Sigmoid colon (tissue), 4 donors: ENCODE results near the gene NHS.

Experiments used
- POLR2AphosphoS5 ChIP-seq, 4 donors: sonication (generic); formaldehyde crosslinking; IDR thresholded peaks; one replicate each; pipeline ENCODE4 v1.6.1; 2017; ENCODE audit warnings: antibody characterized with exemption in 4 of 4
- TF ChIP-seq, protein P1 (sequence below), 4 experiments: fragments of 450-650 bp in 3 of 4; fragments of 200-600 bp in 1 of 4; IDR thresholded peaks; one replicate each; pipeline ENCODE4 v1.5.1; 2016 to 2019; ENCODE audit warnings: antibody characterized with exemption in 4 of 4, mild to moderate bottlenecking in 3 of 4, moderate library complexity in 2 of 4

DNA sequence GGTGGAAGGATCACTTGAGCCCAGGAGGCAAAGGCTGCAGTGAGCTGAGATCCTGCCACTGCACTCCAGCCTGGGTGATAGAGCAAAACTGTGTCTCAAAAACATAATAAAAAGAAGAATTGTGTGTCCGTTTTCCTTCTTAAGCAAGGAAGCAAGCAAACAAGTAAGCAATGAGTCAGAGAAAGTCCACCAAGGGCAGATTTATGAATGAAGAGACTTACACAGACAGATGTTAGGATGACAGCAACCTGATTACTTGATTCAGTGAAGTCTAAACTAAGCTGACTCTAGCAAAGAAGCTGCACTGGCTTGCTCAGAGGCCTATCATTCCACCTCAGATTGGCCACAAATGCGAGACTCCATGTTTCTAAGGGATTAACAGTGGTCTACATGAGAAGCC is 328.2 kb downstream of the NHS start:
- TF ChIP-seq, protein P1, sequence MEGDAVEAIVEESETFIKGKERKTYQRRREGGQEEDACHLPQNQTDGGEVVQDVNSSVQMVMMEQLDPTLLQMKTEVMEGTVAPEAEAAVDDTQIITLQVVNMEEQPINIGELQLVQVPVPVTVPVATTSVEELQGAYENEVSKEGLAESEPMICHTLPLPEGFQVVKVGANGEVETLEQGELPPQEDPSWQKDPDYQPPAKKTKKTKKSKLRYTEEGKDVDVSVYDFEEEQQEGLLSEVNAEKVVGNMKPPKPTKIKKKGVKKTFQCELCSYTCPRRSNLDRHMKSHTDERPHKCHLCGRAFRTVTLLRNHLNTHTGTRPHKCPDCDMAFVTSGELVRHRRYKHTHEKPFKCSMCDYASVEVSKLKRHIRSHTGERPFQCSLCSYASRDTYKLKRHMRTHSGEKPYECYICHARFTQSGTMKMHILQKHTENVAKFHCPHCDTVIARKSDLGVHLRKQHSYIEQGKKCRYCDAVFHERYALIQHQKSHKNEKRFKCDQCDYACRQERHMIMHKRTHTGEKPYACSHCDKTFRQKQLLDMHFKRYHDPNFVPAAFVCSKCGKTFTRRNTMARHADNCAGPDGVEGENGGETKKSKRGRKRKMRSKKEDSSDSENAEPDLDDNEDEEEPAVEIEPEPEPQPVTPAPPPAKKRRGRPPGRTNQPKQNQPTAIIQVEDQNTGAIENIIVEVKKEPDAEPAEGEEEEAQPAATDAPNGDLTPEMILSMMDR (IDR thresholded peaks at IDR 0.05), result no peak
- no peak for TF ChIP-seq POLR2AphosphoS5 (IDR thresholded peaks at IDR 0.05)
